ENCODE results near the gene CASZ1.
A peak's percentile ranks its signal among the peaks of the same experiment; 100 is the strongest.

CASZ1 gene

DNA sequence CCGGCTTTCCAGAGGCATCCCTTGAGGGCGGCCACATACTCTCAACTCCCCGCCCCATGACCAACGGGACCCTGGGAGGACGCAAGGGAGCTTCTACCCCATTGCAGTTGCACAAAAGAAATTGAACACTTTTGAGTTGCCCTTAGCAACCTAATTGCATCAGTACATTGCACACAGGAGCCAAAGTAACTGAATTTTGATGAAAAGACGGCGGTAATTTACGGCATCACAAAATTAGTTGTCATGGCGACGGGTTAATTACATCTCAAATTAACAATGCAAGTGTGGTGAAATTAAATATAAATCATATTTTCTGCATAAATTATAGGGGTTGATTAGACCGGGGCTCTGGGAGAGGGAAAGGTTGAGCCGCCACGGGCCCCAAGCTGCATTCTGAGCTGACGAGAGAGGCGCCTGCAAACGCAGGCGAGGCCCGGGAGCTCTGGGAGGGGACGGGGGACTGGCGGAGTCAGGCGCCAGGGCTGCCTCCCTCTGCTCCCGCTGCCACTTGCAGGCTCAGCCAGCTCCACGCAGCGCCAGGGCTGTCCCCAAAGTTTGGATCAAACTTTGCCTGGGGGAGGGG, 61.4 kb downstream of the CASZ1 start:
- no peak for DNase-seq (ENCODE audit: low read depth, low spot score)
- H3K27ac ChIP-seq = no peak overlapping the region

DNA sequence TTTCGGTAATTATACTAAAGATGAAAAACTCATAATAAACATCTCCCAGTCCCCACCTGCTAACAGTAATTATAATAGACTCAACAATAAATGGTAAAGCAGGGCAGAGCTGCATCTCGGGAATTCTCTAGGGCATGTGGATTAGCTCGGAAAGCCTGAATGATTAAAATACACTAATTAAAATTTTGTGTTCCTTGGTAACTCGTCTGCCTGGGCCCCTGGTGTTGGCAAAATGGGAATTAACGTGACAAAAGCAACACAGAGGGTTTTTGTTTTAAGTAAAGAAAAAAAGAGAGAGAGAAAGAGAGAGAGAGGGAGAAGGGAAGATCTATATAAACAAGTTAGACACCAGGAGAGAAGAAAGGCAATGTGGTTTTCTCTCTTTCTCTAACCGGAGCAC, 62.1 kb downstream of the CASZ1 start:
- DNase-seq (ENCODE audit: low read depth, low spot score) = no peak
- H3K27ac ChIP-seq = no peak overlapping the region

DNA sequence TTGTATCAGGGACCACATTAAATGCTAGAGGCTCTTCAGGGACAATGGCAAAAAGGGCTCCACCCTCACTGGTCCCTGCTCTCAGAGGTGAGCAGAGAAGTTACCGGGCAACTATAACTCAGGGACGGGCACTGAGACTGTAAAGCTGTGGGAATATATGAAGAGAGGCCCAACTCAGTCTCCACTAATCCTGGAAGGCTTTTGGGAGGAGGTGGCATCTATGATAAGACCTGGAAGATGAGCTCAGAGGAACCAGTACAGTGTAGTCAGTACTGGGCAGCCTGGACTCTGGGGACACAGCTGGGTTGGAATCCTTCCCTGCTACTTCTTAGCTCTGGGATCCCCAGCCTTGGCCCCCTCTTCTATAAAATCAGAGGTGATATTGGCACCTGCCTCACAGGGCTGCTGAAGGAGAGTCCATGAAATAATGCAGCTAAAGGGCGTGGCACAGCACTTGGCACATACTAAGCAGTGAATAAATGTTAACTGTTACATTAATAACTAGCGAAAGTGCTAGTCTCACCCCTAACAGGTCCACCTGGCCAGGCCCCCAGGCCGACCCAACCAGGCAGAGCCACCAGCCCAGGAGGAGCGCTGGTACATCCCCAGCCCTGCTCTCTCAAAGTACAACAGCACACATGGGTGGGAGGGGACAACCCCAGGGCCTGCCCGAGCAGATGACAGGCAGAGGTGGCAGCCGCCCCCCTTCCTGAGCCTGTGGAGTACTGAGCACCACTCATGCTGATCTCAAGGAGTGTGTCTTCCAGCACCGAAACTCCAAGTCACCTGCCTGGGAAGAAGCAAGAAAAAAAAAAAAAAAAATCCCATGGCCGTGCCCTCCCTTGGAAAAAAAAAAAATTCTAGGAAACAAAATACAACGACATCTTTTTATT, 62.7 kb downstream of the CASZ1 start:
- no peak for DNase-seq (ENCODE audit: low read depth, low spot score)
- no peak overlapping the region for H3K27ac ChIP-seq

DNA sequence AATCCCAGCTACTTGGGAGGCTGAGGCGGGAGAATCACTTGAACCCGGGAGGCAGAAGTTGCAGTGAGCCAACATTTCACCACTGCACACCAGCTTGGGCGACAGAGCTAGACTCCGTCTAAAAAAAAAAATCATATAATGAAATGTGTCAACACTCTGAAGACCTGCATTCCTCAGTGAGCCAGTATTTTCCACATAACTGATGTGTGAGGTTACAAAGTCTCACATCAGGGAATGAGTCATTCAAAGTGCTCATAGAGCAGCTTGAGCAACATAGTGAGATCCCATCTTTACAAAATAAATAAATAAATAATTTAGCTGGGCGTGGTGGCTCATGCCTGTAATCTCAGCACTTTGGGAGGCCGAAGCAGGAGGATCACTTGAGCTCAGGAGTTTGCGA, 65.5 kb downstream of the CASZ1 start:
- peak; percentile 70 for DNase-seq (ENCODE audit: low read depth, low spot score)
- peak overlapping the region; percentile 48 for H3K27ac ChIP-seq

DNA sequence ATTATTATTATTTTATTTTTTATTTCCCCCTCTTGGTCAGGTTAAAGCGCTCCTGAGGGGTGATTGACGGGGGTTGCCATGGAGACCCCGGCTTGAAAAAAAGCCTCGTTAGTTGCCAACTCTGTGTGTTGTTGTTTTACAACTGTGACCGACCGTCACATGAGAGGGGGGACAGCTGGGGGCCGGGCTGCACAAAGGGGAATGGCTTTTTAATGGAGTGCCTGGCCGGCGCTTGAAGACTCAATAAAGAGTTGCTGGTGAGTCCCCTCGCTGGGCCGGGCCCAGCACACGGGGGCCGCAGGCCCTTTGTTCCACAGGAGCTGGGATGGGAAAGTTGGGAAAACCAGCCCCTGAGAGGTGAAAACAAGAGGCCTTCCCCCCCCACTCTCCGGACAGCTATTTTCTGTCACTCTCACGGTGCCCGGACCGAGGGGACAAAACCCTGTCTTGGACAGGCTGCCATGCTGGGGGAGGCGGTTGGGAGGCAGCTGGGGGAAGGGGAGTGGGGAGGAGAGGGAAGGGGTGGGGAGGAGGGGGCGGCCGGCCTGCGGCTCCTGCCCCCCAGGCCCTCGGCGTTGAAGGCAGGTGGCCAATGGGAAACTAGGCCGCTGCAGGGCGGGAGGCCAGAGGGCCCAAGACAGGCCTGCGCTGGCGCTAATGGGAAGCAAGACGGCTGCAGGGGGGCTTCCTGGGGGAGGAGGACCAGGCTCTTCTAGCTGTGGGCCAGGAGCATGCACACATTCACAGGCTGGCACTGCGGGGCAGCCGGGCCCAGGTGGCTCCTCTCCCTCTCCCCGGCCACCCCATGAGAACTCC, 67.6 kb downstream of the CASZ1 start:
- no peak for DNase-seq (ENCODE audit: low read depth, low spot score)
- no peak overlapping the region for H3K27ac ChIP-seq

DNA sequence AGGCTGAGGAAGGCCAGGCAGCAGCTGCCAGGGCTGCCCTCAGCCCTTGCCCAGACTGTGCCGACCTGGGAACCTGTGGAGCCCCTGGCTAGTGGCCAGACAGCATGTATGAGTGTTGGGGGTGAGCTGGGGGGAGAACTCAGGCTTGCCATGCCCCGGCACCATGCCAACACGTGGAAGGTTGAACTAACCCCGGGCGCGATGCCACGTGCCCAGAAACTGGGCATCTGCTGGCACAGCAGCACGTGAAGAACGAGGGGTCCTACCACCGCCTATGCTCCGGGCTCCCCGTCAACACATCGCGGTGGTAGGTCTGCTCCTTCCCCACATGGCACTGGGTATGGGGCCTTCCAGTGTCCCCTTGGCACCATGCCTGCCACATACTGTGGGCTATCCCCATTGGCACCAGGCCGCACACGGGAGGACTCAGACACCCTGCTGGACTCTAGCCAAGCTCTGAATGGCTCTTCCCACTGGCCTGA, 68.7 kb downstream of the CASZ1 start:
- H3K27ac ChIP-seq = no peak overlapping the region
- no peak for DNase-seq (ENCODE audit: low read depth, low spot score)

DNA sequence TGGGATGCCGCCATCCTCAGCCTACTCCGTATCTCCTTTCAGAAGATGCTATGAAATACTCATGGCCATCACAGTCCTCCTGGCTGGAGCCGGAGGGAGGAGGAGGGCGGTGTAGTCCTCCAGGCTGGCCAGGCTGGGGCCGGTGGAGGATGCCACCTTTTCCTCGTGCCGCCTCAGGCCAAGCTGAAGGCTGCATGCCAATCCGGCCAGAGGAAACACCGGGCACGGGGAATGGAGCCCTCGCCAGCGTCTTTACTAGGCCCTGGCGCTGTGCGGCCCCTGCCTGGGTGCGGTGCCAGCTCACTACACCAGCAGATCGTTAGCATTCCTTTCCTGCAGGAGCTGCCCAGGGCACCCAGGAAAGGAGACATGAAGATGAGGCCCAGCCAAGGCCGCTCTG, 70.1 kb downstream of the CASZ1 start:
- DNase-seq (ENCODE audit: low read depth, low spot score) = no peak

DNA sequence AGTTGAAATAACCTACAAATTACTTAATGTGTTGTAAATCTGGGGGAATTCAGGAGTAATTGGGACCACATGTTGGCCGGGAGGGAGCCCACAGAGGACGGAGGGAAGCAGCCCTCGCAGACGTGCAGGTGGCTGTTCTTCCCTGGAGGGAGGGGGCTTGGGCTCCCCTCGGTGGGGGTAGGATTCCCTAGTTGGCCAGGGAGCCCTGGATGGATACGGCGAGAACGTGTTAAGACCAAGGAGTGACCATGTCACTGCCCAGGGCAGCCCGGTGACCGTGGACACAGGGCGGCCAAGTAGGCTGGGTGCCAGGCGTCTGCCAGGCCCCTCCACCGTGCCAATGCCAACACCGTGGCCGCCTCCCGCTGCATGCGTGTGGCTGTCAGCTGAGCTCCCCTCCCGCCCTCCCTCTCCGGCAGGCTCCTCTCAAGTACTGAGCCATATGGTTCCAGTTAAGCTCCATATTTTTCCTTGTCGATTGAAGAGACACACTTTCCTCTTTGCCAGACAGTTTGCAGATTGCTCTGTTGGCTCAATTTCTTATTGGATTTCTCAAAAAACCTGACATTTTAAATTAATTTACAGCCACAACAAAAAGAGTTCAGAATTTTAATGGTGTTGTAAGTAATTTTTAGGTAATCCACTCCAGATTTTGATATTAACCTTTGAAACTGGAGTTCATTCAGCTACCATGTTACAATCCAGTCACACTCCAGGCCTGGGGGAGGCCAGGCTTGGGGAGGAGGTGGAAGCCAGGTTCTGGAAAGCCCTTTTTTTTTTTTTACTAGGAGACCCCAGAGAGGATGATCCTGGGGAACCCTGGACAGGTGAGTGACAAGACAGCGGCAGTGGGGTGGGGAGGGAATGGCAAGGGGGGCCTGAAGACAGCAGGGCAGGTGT, 71.2 kb downstream of the CASZ1 start:
- no peak for DNase-seq (ENCODE audit: low read depth, low spot score)
- no peak overlapping the region for H3K27ac ChIP-seq

More for the DNA sequence above, 70.1 kb downstream of the CASZ1 start:
- peak overlapping the region; percentile 51 for H3K27ac ChIP-seq

DNA sequence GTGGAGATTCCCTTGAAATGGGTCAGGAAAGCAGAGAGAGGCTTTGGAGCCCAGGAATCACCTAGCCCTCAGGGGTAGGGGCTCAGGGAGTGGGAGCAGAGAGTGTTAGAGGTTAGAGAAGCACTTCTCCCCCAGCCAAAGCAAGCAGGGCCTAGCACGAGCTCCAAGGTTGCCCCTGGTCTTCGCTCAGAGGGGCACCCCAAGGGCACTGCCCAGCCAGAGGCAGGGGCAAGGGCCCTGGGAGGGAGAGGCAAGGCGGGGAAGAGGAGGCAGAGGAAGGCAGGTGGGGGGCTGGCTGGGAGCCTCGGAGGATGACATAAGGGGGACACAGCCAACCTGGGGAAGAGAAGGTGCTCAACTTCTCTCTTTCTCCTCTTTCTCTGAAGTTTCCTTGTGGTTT, 71.9 kb downstream of the CASZ1 start:
- DNase-seq (ENCODE audit: low read depth, low spot score) = no peak
- H3K27ac ChIP-seq = no peak overlapping the region

DNA sequence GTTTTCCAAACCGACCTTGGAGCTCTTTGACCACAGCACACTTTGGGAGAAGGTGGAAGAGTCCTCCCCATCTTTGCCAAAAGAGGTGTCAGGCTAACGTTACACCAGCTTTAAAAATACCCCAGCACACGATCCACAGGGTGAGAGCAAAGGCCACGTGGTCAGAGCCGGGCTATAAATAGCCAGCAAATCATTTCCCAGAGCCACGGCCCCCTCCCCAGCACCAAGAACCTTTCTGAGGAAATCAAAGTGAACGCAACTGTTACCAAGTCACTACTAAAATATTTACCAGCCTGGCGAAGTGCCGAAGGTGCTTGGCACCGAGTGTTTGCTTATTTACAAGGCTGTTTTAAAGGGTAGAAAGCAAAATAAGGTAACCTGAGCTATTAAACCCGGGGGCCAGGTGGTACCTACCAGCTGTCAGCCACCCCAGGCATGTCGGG, 72.4 kb downstream of the CASZ1 start:
- no peak overlapping the region for H3K27ac ChIP-seq
- DNase-seq (ENCODE audit: low read depth, low spot score) = no peak

DNA sequence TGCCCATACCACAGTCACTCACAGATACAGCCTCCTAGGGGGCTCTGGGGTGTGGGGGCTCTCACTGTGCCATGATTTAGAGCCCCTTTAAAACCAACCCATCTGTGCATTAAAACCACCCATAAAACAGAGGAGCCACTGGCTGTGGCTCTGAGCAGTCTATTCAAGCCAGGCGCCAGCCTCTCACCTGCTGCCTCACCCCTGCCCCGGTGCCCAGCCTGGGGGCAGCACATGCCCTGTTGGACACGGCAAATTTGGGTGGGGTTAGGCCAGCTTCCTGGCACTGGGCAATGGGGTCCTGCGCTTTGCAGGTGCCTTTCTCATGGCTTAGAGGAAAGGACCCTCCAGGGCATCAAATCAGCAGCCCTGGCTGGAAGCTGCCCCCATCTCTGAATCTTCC, 73.1 kb downstream of the CASZ1 start:
- no peak for DNase-seq (ENCODE audit: low read depth, low spot score)
- no peak overlapping the region for H3K27ac ChIP-seq

DNA sequence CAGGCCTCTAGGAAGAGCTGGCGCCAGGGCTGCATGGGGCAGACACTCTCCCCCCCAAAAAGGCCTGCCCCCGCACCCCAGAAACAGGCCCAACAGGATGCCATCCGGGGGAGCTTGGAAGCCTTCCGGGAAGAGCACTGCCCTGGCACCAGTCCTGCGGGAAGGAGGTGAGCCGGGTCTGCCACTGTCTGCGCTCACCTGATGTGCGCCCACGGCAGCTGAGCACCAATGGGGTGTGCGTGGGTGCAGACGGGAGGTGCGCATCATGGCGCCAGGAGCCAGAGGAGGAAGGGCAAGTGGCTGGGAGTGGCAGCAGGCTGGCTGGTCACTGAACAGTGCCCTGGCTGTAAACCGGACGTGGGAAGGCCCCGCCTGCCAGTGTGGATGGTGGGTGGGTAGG, 73.6 kb downstream of the CASZ1 start:
- no peak for DNase-seq (ENCODE audit: low read depth, low spot score)
- H3K27ac ChIP-seq = no peak overlapping the region

DNA sequence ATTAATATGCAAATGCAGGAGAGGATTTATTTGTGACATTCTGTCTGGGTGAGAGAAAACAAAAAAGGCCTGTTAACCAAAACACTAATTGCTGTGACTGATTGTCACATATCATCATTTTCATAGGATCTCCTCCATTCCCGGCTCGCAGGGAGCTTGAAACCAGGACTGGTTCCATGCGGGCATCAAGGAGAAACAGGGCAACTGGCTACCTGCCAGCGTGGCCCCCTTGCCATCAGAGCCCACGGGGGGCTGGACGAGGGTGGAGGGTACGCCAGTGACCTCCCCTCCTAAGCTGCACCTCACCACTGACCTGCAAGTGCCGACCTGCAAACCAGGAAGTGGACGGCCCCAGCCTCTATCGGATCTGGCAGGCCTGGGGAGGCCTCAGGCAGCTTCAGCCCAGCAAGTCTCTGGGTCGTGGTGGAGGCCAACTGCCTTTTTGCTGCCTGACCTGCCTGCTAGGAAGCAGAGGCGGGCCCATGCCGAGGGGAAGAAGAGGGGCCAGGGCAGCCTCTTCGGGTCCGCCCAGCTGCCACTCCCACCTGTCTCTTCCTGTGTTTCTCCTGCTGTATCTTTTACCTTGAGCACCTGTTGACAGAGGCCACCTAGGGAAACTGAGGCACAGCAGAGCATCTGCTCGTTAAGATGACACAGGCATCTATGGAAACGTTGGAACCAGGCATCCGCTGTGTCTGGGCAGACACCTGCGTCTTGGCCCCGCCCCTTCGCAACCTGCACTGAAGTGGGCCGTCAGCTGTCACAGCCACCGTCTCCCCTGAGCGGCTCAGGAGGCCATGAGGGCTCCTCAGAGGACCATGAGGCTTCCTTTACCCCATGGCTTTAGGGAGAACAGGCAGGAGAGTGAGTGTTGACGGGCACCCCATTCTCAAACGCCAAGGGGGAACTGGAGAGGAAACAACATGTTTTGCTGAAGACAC, 74.8 kb downstream of the CASZ1 start:
- H3K27ac ChIP-seq = no peak overlapping the region
- DNase-seq (ENCODE audit: low read depth, low spot score) = no peak

DNA sequence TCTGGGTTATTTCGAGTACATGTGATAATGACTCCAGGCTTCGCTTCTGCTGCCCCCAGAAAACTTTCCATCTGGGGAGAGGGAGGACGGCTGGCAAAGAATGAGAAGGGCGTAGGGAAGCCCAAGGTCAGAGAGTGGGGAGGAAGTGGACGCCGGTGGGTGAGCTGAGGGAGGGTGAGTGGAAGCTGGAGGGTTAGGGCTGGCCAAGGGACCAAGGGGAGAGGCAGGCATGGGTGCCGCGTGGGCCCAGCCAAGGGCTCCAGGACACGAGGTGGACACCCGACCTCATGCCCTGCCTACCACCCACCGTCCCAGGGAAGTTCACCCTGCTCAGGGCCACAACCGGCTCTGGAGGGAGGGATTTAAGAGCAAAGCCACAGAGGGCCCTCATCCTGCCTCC, 75.8 kb downstream of the CASZ1 start:
- no peak for DNase-seq (ENCODE audit: low read depth, low spot score)
- no peak overlapping the region for H3K27ac ChIP-seq

DNA sequence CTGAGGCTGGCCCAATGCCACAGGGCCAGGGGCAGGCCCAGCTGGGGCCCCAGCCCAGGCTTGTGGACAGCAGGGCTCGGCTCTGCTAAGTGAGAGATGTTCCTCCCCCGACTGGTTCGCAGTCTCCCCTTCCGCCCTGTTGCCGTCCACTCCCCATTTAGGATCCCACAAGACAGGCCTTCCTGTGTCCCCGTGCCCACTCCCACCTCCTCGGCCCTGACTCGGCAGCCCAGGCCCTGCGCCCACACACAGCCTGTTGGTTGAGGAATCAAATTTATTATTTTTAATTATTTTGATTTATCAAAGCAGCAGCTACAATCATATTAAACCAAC, 78.4 kb downstream of the CASZ1 start:
- no peak overlapping the region for H3K27ac ChIP-seq
- DNase-seq (ENCODE audit: low read depth, low spot score) = no peak

DNA sequence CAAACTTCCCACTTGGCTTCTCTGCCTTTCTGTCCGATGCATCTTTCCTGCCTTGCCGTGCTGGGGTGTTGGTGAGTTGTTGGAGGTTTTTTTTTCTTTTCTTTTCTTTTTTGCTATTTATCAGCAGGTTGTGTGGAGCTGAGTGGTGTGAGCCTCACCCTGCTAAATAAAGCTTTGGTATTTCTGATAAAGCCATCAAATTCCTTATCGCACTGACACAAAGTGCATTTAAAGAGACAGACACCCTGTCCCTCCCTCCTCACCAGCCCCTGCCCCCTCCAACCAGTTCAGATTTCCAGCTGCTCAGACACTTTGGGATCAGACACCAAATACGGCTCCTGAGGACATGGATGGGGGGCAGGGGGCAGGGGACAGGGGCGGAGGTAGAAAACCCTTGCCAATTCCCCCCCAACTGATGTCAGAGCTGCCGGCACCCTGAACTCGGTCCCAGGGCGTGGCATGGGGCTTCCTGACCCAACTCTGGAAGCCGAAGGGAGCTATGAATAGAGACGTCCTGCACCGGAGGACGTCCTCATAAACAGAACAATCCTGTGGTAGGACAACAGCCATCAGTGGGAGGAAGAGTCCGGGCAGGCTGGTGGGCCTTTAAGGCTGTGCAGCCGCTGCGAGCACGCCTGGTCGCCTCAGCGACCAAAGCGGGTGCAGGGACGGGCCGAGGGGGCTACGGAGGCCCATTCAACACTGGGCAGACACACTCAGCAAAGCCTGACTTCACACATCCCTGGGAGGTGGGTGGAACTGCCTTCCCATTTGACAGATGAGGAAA, 79.0 kb downstream of the CASZ1 start:
- DNase-seq (ENCODE audit: low read depth, low spot score) = no peak

DNA sequence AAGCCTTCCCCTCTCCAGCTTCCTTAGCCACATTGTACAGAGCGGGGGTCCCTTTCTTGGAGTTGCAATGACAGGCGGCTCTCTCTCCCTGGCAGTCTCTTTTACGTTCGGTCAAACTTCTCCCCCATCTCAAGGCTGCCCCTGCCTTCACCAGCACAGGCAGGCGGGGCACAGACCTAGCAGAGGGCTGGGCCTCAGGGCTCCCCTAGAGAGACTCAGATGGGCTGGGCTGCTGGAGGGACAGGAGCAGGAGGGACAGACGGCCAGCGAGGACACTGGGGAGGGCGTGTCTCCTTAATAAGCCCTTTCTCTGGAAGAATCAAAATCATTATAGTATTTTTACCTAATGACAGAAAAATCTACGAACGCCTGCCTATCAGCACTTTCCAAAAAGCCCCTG, 79.6 kb downstream of the CASZ1 start:
- no peak for DNase-seq (ENCODE audit: low read depth, low spot score)
- H3K27ac ChIP-seq = no peak overlapping the region

More for the DNA sequence above, 79.0 kb downstream of the CASZ1 start:
- H3K27ac ChIP-seq = no peak overlapping the region

Measured in epithelial cell of prostate (primary cell).